Measurements from ENCODE around the gene DOCK1.

DNA sequence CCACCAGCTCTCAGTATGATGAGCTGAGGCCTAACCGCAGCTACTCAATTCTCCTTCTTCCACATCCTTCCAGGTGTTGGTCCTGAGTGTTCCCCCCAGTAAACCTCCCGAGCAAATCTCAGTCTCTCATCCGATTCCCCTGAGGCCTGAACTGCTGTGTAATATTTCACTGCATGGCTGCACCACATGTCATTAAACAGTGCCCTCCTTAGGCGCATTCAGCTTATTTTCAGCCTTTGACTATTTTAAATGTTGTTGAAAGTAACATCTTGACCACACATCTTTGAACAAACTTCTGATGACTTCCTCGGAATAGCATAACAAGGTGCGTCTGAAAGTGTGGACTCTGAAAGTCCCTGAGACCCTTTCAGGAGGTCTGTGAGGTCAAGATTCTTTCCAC is 581.1 kb downstream of the DOCK1 start:
- TF ChIP-seq CTCF (IDR thresholded peaks at IDR 0.05) (no peak), POLR2A (IDR thresholded peaks at IDR 0.05) (no peak)
